ENCODE results near the gene MRPL43.

MRPL43 gene

DNA sequence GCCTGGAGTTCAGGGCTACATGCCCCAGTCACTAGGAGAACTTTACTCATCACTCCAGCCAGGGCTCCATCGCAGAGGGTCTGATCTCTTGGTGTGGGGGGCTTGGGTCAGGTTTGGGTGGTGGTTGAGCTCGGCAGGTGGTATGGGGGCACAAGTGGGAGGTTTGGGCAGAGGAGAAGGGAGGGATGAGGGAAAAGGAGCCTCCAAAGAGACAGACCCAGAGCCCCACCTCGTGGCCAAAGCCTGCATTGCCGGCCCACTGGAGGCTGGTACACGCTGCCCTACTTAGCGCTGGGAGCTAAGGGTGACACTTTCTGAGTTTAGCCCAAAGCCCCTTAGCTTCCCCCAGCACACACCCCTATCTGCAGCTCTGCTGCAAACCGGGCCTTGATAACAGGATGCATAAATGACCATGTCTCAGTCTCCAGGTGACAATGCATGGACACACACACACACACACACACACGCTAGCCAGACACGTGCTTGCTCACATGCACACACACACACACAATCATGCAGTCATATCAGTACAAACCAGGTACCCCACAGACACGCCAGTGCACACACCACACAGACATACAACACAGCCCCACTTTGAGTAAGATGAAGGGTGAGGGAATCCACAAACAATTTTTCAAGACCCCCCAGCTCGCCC, 27.1 kb upstream of the MRPL43 start:
- peak; percentile 64 for ATAC-seq
- TF ChIP-seq, protein P1, sequence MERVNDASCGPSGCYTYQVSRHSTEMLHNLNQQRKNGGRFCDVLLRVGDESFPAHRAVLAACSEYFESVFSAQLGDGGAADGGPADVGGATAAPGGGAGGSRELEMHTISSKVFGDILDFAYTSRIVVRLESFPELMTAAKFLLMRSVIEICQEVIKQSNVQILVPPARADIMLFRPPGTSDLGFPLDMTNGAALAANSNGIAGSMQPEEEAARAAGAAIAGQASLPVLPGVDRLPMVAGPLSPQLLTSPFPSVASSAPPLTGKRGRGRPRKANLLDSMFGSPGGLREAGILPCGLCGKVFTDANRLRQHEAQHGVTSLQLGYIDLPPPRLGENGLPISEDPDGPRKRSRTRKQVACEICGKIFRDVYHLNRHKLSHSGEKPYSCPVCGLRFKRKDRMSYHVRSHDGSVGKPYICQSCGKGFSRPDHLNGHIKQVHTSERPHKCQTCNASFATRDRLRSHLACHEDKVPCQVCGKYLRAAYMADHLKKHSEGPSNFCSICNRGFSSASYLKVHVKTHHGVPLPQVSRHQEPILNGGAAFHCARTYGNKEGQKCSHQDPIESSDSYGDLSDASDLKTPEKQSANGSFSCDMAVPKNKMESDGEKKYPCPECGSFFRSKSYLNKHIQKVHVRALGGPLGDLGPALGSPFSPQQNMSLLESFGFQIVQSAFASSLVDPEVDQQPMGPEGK (CRISPR knock-in tag; IDR thresholded peaks at IDR 0.05; ENCODE audit: borderline replicate concordance): no peak
- no peak for TF ChIP-seq CSDC2 (CRISPR knock-in tag; IDR thresholded peaks at IDR 0.05)
- TF ChIP-seq, protein P2, sequence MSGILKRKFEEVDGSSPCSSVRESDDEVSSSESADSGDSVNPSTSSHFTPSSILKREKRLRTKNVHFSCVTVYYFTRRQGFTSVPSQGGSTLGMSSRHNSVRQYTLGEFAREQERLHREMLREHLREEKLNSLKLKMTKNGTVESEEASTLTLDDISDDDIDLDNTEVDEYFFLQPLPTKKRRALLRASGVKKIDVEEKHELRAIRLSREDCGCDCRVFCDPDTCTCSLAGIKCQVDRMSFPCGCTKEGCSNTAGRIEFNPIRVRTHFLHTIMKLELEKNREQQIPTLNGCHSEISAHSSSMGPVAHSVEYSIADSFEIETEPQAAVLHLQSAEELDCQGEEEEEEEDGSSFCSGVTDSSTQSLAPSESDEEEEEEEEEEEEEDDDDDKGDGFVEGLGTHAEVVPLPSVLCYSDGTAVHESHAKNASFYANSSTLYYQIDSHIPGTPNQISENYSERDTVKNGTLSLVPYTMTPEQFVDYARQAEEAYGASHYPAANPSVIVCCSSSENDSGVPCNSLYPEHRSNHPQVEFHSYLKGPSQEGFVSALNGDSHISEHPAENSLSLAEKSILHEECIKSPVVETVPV (CRISPR knock-in tag; IDR thresholded peaks at IDR 0.05): no peak
- TF ChIP-seq BACH2 (CRISPR knock-in tag; IDR thresholded peaks at IDR 0.05; ENCODE audit: borderline replicate concordance): no peak
- no peak for TF ChIP-seq TOX (CRISPR knock-in tag; IDR thresholded peaks at IDR 0.05; ENCODE audit: borderline replicate concordance)
- TF ChIP-seq SNAI2 (CRISPR knock-in tag; IDR thresholded peaks at IDR 0.05): no peak
- TF ChIP-seq, protein P3, sequence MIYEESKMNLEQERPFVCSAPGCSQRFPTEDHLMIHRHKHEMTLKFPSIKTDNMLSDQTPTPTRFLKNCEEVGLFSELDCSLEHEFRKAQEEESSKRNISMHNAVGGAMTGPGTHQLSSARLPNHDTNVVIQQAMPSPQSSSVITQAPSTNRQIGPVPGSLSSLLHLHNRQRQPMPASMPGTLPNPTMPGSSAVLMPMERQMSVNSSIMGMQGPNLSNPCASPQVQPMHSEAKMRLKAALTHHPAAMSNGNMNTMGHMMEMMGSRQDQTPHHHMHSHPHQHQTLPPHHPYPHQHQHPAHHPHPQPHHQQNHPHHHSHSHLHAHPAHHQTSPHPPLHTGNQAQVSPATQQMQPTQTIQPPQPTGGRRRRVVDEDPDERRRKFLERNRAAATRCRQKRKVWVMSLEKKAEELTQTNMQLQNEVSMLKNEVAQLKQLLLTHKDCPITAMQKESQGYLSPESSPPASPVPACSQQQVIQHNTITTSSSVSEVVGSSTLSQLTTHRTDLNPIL (CRISPR knock-in tag; IDR thresholded peaks at IDR 0.05; ENCODE audit: low read depth): no peak
- TF ChIP-seq ARNTL (CRISPR knock-in tag; IDR thresholded peaks at IDR 0.05; ENCODE audit: borderline replicate concordance, low read depth): no peak
- no peak for TF ChIP-seq ZNF565 (CRISPR knock-in tag; conservative IDR thresholded peaks at IDR 0.05; ENCODE audit: low read depth)
- TF ChIP-seq ISL1 (CRISPR knock-in tag; IDR thresholded peaks at IDR 0.05): no peak
- no peak for TF ChIP-seq OSR1 (CRISPR knock-in tag; IDR thresholded peaks at IDR 0.05)
- TF ChIP-seq ZNF70 (CRISPR knock-in tag; IDR thresholded peaks at IDR 0.05): no peak
- TF ChIP-seq ZC3H10 (CRISPR knock-in tag; IDR thresholded peaks at IDR 0.05): no peak
- TF ChIP-seq PPARA (CRISPR knock-in tag; IDR thresholded peaks at IDR 0.05; ENCODE audit: borderline replicate concordance): no peak
- TF ChIP-seq TCF4 (CRISPR knock-in tag; IDR thresholded peaks at IDR 0.05; ENCODE audit: borderline replicate concordance): no peak

DNA sequence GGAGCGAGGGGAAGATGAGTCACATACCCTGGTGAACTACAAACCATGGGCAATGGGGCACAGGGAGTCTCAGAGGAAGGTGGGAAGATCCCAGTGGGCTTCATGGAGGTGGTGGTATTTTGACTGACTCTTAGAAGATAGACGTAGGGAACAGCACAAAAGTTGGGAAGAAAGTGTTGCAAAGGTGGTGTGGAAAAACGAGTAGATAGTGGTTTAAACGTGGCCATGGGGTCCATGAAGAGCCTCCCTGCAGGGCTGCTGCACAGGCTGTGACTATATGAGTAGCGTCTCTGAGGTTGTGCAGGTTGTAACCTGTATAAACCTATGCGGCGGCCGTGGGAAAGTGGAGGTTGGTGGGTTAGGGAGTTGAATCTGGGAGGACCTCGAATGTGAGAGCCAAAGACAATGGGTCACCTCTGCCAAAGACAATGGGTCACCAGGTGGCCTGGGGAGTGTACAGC, 26.1 kb upstream of the MRPL43 start:
- TF ChIP-seq ZFP30 (CRISPR knock-in tag; IDR thresholded peaks at IDR 0.05) (no peak), SNAI2 (CRISPR knock-in tag; IDR thresholded peaks at IDR 0.05) (no peak), RARB (CRISPR knock-in tag; IDR thresholded peaks at IDR 0.05) (no peak), OSR1 (CRISPR knock-in tag; IDR thresholded peaks at IDR 0.05) (no peak), GLIS3 (CRISPR knock-in tag; IDR thresholded peaks at IDR 0.05) (no peak), ZNF565 (CRISPR knock-in tag; conservative IDR thresholded peaks at IDR 0.05; ENCODE audit: low read depth) (no peak), ESRRG (CRISPR knock-in tag; IDR thresholded peaks at IDR 0.05) (no peak), ISL1 (CRISPR knock-in tag; IDR thresholded peaks at IDR 0.05) (no peak)
- TF ChIP-seq, protein P3 (CRISPR knock-in tag; IDR thresholded peaks at IDR 0.05; ENCODE audit: low read depth): no peak
- TF ChIP-seq, protein P2 (CRISPR knock-in tag; IDR thresholded peaks at IDR 0.05): no peak
- TF ChIP-seq, protein P4, sequence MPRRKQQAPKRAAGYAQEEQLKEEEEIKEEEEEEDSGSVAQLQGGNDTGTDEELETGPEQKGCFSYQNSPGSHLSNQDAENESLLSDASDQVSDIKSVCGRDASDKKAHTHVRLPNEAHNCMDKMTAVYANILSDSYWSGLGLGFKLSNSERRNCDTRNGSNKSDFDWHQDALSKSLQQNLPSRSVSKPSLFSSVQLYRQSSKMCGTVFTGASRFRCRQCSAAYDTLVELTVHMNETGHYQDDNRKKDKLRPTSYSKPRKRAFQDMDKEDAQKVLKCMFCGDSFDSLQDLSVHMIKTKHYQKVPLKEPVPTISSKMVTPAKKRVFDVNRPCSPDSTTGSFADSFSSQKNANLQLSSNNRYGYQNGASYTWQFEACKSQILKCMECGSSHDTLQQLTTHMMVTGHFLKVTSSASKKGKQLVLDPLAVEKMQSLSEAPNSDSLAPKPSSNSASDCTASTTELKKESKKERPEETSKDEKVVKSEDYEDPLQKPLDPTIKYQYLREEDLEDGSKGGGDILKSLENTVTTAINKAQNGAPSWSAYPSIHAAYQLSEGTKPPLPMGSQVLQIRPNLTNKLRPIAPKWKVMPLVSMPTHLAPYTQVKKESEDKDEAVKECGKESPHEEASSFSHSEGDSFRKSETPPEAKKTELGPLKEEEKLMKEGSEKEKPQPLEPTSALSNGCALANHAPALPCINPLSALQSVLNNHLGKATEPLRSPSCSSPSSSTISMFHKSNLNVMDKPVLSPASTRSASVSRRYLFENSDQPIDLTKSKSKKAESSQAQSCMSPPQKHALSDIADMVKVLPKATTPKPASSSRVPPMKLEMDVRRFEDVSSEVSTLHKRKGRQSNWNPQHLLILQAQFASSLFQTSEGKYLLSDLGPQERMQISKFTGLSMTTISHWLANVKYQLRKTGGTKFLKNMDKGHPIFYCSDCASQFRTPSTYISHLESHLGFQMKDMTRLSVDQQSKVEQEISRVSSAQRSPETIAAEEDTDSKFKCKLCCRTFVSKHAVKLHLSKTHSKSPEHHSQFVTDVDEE (CRISPR knock-in tag; IDR thresholded peaks at IDR 0.05): no peak
- TF ChIP-seq, protein P1 (CRISPR knock-in tag; IDR thresholded peaks at IDR 0.05; ENCODE audit: borderline replicate concordance): no peak
- ATAC-seq: no peak
